Stimulated activated CD8-positive, alpha-beta memory T cell treated with anti-CD3 and anti-CD28 coated beads, Interleukin-7, amount 100 ng/mL, for 1 hour (primary cell): ENCODE data around the gene MEFV.
A peak's percentile ranks its signal among the peaks of the same experiment; 100 is the strongest.
"Not testable (repeated sequence)": the region's sequence is repeated elsewhere in the genome, so short reads cannot be mapped to it uniquely, and the experiment has no call there.

Experiments
- DNase-seq, 2 donors: peaks; one replicate each; pipeline ENCODE4 v3.0.0-alpha.2; 2020; ENCODE audit warnings: low read depth in 2 of 2

The MEFV gene, protein sequence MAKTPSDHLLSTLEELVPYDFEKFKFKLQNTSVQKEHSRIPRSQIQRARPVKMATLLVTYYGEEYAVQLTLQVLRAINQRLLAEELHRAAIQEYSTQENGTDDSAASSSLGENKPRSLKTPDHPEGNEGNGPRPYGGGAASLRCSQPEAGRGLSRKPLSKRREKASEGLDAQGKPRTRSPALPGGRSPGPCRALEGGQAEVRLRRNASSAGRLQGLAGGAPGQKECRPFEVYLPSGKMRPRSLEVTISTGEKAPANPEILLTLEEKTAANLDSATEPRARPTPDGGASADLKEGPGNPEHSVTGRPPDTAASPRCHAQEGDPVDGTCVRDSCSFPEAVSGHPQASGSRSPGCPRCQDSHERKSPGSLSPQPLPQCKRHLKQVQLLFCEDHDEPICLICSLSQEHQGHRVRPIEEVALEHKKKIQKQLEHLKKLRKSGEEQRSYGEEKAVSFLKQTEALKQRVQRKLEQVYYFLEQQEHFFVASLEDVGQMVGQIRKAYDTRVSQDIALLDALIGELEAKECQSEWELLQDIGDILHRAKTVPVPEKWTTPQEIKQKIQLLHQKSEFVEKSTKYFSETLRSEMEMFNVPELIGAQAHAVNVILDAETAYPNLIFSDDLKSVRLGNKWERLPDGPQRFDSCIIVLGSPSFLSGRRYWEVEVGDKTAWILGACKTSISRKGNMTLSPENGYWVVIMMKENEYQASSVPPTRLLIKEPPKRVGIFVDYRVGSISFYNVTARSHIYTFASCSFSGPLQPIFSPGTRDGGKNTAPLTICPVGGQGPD

DNA sequence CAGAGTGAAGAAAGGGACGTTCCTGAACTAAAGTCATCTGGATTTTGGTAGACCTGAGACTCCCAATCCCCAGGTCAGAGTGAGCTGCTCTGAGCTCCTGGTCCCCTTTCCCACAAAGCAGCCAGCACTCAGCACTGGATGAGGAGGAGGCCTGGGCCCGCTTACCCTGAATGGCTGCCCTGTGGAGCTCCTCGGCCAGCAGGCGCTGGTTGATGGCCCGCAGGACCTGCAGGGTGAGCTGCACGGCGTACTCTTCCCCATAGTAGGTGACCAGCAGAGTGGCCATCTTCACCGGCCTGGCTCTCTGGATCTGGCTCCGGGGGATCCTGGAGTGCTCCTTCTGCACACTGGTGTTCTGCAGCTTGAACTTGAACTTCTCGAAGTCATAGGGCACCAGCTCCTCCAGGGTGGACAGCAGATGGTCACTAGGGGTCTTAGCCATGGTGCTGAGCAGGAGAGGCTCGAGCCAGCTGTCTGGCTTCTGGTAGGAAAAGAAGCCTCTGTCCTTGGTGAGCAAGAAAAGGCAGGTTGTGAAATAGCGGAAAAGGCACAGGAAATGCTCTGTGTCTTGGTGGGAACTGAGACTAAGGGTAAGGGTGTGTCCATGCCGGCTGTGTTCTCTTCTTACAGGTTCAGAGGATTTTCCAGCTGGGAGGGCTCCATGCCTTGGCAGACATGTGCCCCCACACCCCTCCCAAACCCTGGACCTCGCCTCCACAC, at the start of gene MEFV:
Gene MEFV, minus strand, starts transcription at position 488 of the 720 bp plus-strand sequence. Its CDS starts 46 bp downstream, at position 442.
- no peak for DNase-seq

- DNase-seq = no peak
Measured at GRCh38 chr16:3306078-3306477, 49.6 kb upstream of the MEFV start.

DNA sequence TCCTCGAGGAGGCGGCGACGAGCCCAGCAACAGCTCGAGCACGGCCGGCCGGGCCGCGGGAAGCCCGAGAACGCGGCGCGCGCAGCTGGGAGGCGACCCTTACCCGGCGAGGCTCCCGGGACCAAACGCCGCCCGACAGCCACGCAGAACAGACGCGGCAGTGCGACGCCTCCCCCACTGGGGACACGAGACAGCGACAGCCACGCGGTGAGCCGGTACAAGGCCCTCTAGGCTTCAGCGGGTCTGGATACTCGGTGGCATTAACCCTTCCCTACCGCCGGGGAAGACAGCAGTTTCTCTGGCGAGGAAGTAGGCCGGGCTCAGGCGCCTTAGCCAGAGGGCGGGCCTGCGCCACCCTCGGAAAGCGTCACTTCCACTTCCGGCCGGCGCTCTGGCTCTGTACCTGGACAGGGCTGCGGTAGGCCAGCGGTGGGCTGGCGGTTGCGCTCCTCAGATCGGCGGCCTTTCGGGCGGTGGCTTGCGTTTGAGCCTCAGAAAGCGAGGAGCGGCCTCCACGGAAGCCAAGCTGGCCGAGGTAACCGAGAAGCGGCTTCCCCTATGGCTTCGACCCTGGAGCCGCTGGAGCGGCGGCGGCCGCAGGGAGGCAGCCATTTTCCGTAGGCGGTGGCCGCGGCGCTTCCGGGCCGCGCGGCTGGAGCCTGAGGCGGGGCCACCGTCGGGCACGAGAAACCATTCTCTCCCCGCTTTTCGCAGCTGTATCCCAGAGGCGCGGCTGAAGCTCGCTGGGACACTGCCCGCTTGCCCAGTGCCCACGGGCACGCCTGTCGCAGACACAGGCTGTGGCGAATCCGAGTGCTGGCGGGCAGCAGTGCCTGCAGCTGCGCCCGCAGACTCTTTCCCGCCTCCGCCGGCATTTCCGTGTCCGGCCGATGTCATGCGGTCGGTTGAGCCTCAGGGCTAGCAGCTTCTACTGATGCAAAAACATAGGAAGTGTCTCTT, 49.0 kb upstream of the MEFV start, which contains the start of the genes TIGD7 and ZNF75A:
Gene TIGD7, minus strand, starts transcription at position 322 of the 960 bp plus-strand sequence. CDS start 4,816 bp downstream, outside the sequence.
Gene ZNF75A, plus strand, starts transcription at position 389 of the 960 bp plus-strand sequence. CDS start 2,932 bp downstream, outside the sequence.
- DNase-seq = peak; percentile 54 to 67

DNA sequence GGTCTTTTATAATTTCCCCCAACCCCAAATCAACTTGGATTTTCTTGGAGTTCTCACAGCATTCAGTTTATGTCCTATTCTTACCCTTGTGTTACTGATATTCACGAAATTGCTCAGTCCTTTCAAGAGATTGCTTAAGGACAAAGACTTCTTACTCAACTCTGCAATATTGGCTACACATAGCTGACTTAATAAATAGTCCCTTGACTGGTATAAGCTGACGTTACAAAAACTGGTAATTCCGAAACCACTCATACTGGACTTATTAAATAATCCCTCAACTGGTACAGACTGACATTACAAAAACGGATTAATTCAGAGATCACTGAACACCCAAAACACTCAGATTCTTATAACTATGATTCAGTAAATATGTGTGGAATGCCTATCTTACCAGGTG, 47.9 kb upstream of the MEFV start:
- no peak for DNase-seq

DNA sequence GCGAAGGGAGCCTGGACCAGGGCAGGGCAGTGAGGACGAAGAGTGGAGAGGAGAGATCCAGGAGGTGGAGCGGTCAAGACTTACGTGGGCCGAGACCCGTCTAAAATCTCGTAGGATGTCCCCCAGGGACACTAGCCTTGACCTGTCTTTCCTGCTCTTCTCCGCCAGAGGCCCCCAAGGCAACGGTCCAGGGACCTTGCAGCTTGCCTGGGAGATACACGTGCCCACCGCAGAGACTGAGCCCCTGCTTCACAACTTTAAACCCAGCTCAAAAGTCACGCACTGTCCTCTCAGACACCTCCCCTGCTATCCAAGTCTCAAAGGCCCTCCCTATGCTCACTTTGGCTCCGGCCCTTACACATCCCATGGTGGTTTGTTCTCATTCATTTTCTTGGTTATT, 39.4 kb upstream of the MEFV start:
- no peak for DNase-seq

DNA sequence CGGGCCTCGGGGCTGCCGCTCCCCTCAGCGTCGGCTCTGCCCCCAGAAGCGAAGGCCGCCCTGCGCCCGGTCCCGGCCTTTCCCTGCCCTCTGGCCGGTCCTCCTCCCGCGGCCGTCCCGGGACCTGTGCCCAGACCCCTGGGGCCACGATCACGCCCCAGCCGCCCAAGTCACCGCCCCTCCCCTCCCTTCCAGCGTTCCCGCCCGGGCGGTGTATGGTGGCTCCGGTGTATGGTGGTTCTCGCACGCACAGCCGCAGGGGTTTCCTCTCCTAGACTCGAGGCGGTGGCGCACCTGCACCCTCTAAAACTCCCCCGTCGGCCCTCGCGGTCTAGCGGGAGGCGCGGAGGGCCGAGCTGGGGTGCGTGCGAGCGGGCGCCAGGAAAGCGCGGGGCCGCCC, 38.8 kb upstream of the MEFV start:
- no peak for DNase-seq

GRCh38 chr16:3292604-3293003, 36.2 kb upstream of the MEFV start:
- DNase-seq = no peak

GRCh38 chr16:3289998-3290673, 33.7 kb upstream of the MEFV start:
- DNase-seq = no peak

GRCh38 chr16:3285131-3285530, 28.7 kb upstream of the MEFV start:
- DNase-seq = no peak

DNA sequence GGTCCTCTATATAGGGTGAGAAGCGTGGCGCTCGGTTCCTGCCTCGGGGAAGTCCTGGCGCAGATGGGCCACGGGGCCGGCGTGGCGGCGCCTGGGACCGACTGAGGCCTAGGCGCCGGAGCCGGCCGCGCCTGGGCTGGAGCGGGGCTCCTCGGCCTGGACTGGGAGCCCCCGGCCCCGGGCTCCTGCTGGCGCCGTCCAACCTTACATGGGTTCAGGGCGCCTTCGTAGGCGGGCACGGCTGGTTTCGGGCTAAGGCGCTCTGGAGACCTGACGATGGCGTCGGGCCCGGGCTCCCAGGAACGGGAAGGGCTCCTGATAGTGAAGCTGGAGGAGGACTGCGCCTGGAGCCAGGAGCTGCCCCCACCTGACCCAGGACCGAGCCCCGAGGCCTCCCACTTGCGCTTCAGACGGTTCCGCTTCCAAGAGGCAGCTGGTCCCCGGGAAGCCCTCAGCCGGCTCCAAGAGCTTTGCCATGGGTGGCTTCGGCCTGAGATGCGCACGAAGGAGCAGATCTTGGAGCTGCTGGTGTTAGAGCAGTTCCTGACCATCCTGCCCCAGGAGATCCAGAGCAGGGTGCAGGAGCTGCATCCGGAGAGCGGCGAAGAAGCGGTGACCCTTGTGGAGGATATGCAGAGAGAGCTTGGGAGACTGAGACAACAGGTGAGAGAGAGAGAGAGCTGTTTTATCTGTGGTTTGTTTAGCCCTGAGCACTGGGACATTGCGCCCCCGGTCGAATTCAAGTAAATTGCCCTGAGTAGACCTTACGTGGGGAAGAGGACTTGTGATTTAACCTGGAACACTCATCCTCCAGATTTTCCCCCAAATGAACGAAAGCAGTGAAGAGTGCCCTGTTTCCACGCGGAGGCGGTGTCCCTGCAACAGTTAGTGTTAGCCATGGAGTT, 27.4 kb upstream of the MEFV start:
- no peak for DNase-seq

DNA sequence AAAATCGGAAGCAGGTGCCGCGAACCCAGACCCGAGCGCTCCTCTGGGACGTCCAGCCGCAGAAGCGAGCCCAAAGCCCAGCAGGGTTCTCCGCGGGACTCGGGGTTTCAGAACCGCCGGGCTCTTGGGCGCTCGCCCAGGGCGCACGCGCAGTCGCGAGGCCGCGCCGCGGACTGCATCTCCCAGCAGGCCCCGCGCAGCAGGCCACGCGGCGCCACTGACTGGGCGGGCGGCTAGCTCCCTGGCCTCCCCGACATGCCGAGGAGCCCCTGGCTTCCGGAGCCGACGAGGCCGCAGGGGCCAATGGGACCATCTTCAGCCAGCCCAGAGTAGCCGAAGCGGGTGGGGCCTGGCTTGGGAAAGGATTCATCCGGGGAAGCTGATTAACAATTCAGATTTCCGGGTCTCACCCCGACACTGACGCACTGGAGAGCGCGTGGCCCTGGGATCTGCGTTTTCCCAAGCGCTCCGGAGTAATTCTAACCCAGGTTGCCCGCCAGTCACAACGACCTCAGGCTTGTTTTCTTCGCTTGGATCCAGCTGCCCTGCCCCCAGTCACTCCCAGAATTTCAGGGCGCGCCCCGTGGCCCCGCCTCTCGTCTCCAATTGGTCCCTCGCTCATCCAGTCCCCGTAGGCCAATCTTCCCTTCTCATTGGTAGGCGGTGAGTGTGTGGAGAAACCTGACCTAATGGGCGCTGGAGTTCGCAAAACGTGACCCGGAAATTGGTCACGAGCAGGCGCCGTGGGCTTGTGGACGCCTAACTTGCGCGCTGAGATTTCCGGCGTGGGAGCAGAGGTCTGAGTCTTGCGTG, 26.5 kb upstream of the MEFV start, which contains the start of gene ZNF263:
Gene ZNF263, plus strand, starts transcription at position 762 of the 813 bp plus-strand sequence. CDS start 328 bp downstream, outside the sequence.
- DNase-seq = peak; percentile 77 to 78

DNA sequence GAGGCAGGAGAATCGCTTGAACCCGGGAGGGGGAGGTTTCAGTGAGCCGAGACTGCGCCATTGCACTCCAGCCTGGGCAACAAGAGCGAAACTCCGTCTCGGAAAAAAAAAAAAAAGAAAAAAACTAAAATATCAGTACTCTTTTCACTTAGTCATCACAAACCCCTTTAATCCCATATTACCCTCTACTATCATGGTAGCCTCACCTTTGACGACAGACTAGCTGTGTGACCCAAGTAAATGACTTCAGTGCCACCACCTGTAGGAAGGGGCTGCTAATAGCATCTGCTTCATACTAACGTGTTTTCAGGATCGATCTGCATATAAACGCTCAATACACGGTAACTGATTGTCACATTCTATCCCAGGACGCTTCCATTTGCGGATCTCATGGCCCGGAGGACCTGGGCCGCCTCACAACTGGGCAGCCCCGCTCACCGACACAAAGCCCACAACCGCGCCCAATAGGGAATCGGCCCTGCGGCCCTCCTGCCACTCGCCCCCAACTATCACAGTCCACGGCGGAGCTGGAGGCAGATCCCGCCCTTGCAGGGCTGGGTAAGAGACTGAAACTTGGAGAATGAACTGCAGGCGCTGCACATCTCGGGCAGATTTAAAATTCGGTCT, 25.8 kb upstream of the MEFV start:
- DNase-seq = no peak

GRCh38 chr16:3281222-3281820, 24.9 kb upstream of the MEFV start:
- no peak for DNase-seq

- no peak for DNase-seq
Measured at GRCh38 chr16:3276679-3277078, 20.2 kb upstream of the MEFV start.

DNA sequence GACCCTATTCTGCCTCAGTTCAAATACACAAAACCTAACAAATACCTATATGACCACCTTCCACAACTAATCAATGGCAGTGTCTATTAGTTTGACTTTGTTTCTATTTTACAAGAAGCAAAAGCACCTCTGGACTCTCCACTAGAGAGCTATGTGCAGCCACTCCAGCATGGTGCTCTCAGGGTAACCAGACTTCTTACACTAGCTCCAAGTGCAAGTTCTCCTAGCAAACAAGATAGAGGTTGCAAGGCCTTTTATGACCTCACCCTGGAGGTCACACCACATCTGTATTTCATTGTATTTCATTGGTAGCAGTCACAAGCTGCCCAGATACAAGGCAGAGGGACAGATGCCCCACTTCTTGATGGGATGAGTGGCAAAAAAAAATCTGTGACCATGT, 18.5 kb upstream of the MEFV start:
- DNase-seq = no peak

- no peak for DNase-seq
Measured at GRCh38 chr16:3274490-3274889, 18.1 kb upstream of the MEFV start.

DNA sequence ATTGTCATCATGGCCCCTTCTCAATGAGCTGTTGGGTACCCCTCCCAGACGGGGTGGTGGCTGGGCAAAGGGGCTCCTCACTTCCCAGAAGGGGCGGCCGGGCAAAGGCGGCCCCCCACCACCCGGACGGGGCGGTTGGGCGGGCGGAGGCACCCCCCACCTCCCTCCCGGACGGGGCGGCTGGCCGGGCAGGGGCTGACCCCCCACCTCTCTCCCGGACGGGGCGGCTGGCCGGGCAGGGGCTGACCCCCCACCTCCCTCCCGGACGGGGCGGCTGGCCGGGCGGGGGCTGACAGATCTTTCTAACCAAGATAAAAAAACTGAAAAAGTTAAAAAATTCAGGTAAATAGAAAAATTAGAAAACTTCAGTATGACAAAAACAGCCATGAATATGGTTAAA, 14.8 kb upstream of the MEFV start:
- DNase-seq = not testable (repeated sequence)
